ENCODE measurements around the gene RBM42. TPM values are rescaled to one million over a fixed set of nuclear protein-coding genes. Genes with fewer than 3 reads are reported as not detected.

The RBM42 gene
- total and polyA plus RNA-seq, 2 of the 13 experiments (the other 11 are each of a cell fraction or from before 2014, with no cell fraction given), result 27.2 to 55.3 TPM

- TF ChIP-seq ZNF431 (CRISPR knock-in tag; IDR thresholded peaks at IDR 0.05; ENCODE audit: borderline replicate concordance, low read depth) (peak; percentile 51; the same call in 1 of the 2 replicates), NFATC3 (CRISPR knock-in tag; IDR thresholded peaks at IDR 0.05) (no peak), HNF4G (IDR thresholded peaks at IDR 0.05; ENCODE audit: borderline replicate concordance, low read depth, low read length) (no peak; the same call in 1 of the 2 replicates), HNF4G (CRISPR knock-in tag; IDR thresholded peaks at IDR 0.05; ENCODE audit: borderline replicate concordance, low read depth) (no peak), ZNF782 (CRISPR knock-in tag; IDR thresholded peaks at IDR 0.05; ENCODE audit: borderline replicate concordance) (0 out of 2 replicates have a peak, but pooled peaks have one; percentile 24), ZNF850 (CRISPR knock-in tag; conservative IDR thresholded peaks at IDR 0.05) (no peak), SKIL (CRISPR knock-in tag; IDR thresholded peaks at IDR 0.05; ENCODE audit: borderline replicate concordance) (peak; percentile 40; the same call in 1 of the 2 replicates), GFI1 (CRISPR knock-in tag; IDR thresholded peaks at IDR 0.05; ENCODE audit: borderline replicate concordance) (no peak), ATF6 (CRISPR knock-in tag; conservative IDR thresholded peaks at IDR 0.05) (no peak), UBTF (CRISPR knock-in tag; IDR thresholded peaks at IDR 0.05) (peak; percentile 89), TBL1XR1 (IDR thresholded peaks at IDR 0.05; ENCODE audit: borderline replicate concordance, low read length, partially characterized antibody) (no peak), MYC (CRISPR knock-in tag; IDR thresholded peaks at IDR 0.05; ENCODE audit: borderline replicate concordance) (peak; percentile 90), ZNF639 (CRISPR knock-in tag; conservative IDR thresholded peaks at IDR 0.05) (peak; percentile 70), ZNF883 (CRISPR knock-in tag; IDR thresholded peaks at IDR 0.05; ENCODE audit: not compliant biosample characterization) (no peak), ZBTB46 (CRISPR knock-in tag; IDR thresholded peaks at IDR 0.05; ENCODE audit: borderline replicate concordance) (no peak), ZNF282 (IDR thresholded peaks at IDR 0.05; ENCODE audit: partially characterized antibody) (no peak), TCF7 (IDR thresholded peaks at IDR 0.05; ENCODE audit: low read depth) (no peak), ZNF17 (CRISPR knock-in tag; IDR thresholded peaks at IDR 0.05) (no peak)
Measured at GRCh38 chr19:35643255-35644205, 14.7 kb downstream of the RBM42 start (continued).
